A549 (cell line): ENCODE measurements around the gene CLMN.

Source experiments
- EP300 ChIP-seq, 2 experiments: fragments of >200 bp; sonication (Bioruptor Twin); formaldehyde crosslinking; IDR thresholded peaks; 2 replicates in 1 of 2; 3 replicates in 1 of 2; pipeline ENCODE4 v1.6.1; 2016 to 2017
- KDM1A ChIP-seq: fragments of 200-600 bp; sonication (generic); IDR thresholded peaks from 2 replicates; pipeline ENCODE4 v1.6.1; 2016; ENCODE audit warnings: low read depth, mild to moderate bottlenecking
- RAD21 ChIP-seq, 2 experiments: fragments of >200 bp in 1 of 2; sonication (Bioruptor Twin) in 1 of 2; formaldehyde crosslinking in 1 of 2; IDR thresholded peaks in 1 of 2; conservative IDR thresholded peaks in 1 of 2; 2 replicates in 1 of 2; 3 replicates in 1 of 2; pipeline ENCODE4 v1.6.1; 2012 to 2018; ENCODE audit warnings: inconsistent platforms in 1 of 2
- RCOR1 ChIP-seq: fragments of 150-350 bp; IDR thresholded peaks from 2 replicates; pipeline ENCODE4 v1.6.1; 2014; ENCODE audit warnings: antibody characterized with exemption, low read length, low read depth

GRCh38 chr14:95233702-95234241 is 85.9 kb downstream of the CLMN start:
- TF ChIP-seq RCOR1 (no peak), KDM1A (no peak), RAD21 (conservative IDR thresholded peaks at IDR 0.05 in 1 of 2, IDR thresholded peaks at IDR 0.05 in 1 of 2) (no peak), EP300 (IDR thresholded peaks at IDR 0.05) (no peak)
